GM18508 (cell line): Measurements from ENCODE around the gene CDC23.
"Not testable (repeated sequence)": the region's sequence is repeated elsewhere in the genome, so short reads cannot be mapped to it uniquely, and the experiment has no call there.

ENCODE experiments used
- ATAC-seq: cut with Tn5 transposase; IDR thresholded peaks from one replicate; pipeline ENCODE4 v1.9.1; 2021; ENCODE audit warnings: moderate number of reproducible peaks; ENCODE audit not compliant: insufficient read depth, unreplicated experiment

The CDC23 gene

GRCh38 chr5:138213161-138214029 is at the start of gene CDC23:
CDC23 (minus strand) TSS chr5:138213323; CDS start chr5:138213312, 11 bp downstream.
- ATAC-seq, result peak; percentile 94

- ATAC-seq, result no peak
Measured at GRCh38 chr5:138258704-138259292, 45.7 kb upstream of the CDC23 start.

GRCh38 chr5:138257583-138257982 is 44.5 kb upstream of the CDC23 start:
- no peak for ATAC-seq

GRCh38 chr5:138252944-138253343 is 39.8 kb upstream of the CDC23 start:
- no peak for ATAC-seq

- ATAC-seq, result not testable (repeated sequence)
Measured at GRCh38 chr5:138247800-138248199, 34.7 kb upstream of the CDC23 start.

GRCh38 chr5:138246822-138247221 is 33.7 kb upstream of the CDC23 start:
- ATAC-seq, result no peak

GRCh38 chr5:138246334-138246733 is 33.2 kb upstream of the CDC23 start:
- no peak for ATAC-seq

- ATAC-seq, result no peak
Measured at GRCh38 chr5:138245717-138246116, 32.6 kb upstream of the CDC23 start.

GRCh38 chr5:138243794-138244193 is 30.7 kb upstream of the CDC23 start:
- ATAC-seq, result no peak

- ATAC-seq, result no peak
Measured at GRCh38 chr5:138241688-138242571, 28.8 kb upstream of the CDC23 start.

GRCh38 chr5:138240650-138241385 is 27.7 kb upstream of the CDC23 start:
- no peak for ATAC-seq

GRCh38 chr5:138238034-138238433 is 24.9 kb upstream of the CDC23 start:
- ATAC-seq, result no peak

- ATAC-seq, result no peak
Measured at GRCh38 chr5:138234651-138235050, 21.5 kb upstream of the CDC23 start.

- no peak for ATAC-seq
Measured at GRCh38 chr5:138233280-138233679, 20.2 kb upstream of the CDC23 start.

- ATAC-seq, result no peak
Measured at GRCh38 chr5:138230981-138231589, 18.0 kb upstream of the CDC23 start.

GRCh38 chr5:138230261-138230660 is 17.1 kb upstream of the CDC23 start:
- no peak for ATAC-seq

- ATAC-seq, result no peak
Measured at GRCh38 chr5:138229387-138229786, 16.3 kb upstream of the CDC23 start.

- ATAC-seq, result no peak
Measured at GRCh38 chr5:138226910-138227309, 13.8 kb upstream of the CDC23 start.

- ATAC-seq, result no peak
Measured at GRCh38 chr5:138224712-138225111, 11.6 kb upstream of the CDC23 start.

- ATAC-seq, result no peak
Measured at GRCh38 chr5:138223532-138223931, 10.4 kb upstream of the CDC23 start.
